Activated CD8-positive, alpha-beta memory T cell treated with anti-CD3 and anti-CD28 coated beads, Interleukin-2, amount 50 U/mL, for 1 hour (primary cell): Measurements from ENCODE around the gene KLHL26.

Experiments
- DNase-seq: peaks from one replicate; pipeline ENCODE4 v3.0.0-alpha.2; 2020; ENCODE audit errors: extremely low read depth

KLHL26 gene

DNA sequence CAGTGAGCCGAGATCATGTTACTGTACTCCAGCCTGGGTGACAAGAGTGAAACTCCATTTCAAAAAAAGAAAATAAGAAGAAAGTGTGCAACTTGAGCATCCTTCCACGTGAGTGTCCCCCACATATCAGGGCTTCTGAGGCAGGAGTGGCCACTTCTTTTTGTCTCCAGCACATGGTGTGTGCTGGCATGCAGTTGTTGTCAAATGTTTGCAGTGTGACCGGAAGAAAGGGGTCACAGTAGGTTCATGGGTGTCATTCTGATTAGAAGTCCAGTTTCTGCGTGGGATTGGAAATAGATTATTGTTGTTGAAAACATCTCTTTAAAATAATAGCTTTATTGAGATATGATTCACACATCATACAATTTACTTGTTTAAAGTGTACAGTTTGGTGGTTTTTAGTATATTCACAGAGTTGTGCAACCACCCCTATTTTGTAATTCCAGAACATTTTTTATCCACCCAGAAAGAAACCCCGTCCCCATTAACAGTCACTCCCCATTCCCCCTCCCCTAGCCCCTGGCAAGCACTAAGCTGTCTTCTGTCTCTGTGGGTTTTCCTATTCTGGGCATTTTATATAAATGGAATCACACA lies 48.9 kb downstream of the KLHL26 start:
- no peak for DNase-seq

DNA sequence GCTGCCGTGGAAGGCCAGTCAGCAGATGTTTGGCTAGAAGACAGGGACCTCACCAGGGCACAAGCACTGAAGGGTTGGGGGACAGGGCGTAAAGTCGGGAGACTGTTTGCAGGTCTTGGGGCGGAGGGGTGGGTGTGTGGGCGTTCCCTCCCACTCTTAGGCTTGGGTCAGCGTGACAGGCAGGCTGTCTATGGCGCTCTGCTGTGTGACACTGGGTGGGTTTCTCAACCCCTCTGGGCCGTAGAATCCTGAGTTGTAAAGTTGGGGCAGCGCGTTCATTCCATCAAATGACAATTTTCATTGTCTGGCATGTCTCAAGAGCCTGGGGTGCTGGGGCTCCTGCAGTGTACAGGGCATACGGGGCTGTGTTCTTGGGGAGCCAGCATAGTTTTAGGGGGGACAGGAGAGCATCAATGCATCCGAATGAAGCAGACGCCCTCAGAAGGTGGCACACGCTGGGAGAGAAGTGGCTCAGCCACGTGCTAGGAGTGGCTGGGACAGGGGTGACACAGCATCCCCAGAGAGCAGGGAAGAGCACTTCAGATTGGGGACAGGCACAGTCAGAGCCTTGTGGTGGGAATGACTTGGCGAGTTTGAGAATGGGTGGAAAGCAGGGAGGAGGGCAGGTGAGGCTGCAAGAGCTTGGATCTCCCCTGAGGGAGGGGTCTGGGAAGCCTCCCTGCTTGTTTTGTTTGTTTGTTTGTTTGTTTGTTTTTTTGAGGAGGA lies 51.1 kb downstream of the KLHL26 start:
- no peak for DNase-seq

DNA sequence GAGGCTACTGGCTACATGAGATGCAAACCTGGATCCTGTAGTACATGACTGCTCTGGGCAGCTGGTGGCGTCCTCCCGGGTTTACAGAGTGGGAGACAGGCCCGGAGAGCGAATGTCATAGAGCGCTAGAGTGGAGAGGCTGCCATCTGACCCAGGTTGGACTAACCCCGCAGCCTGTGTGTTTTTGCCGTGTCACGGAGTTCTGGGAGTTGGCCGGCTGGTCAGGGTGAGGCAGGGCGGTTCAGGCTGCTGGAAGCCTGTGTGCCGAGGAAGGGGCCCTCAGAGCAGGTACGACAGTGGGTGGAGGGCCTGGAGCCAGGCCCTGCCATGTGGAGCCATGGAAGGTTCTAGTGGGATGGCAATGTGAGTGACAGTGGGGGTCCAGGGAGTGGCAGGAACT lies 59.2 kb downstream of the KLHL26 start:
- no peak for DNase-seq

GRCh38 chr19:18697680-18698079 lies 60.9 kb downstream of the KLHL26 start:
- DNase-seq: no peak

GRCh38 chr19:18698321-18699167 lies 61.7 kb downstream of the KLHL26 start:
- DNase-seq: no peak

GRCh38 chr19:18699403-18700054 lies 62.7 kb downstream of the KLHL26 start:
- DNase-seq: no peak

GRCh38 chr19:18700501-18701249 lies 63.8 kb downstream of the KLHL26 start:
- DNase-seq: peak; percentile 19

DNA sequence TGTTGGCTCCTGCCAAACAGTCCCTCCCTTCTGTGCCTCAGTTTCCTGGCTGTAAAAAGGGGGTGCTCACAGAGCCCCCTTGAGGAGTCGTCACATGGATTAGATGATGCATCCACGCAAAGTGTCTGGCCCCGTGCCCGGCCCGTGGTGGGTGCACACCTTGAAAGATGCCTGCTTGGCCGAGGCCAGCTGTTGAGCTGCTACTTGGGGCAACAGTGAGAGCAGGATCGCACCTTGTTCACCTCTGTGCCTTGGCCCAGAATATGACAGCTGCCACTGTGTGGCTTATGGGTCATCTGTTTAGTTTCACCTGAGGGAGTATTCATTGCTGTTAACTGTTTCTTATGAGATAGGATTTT lies 64.4 kb downstream of the KLHL26 start:
- DNase-seq: no peak

- DNase-seq: no peak
These were observed 67.2 kb downstream of the KLHL26 start for GRCh38 chr19:18704054-18704453.

DNA sequence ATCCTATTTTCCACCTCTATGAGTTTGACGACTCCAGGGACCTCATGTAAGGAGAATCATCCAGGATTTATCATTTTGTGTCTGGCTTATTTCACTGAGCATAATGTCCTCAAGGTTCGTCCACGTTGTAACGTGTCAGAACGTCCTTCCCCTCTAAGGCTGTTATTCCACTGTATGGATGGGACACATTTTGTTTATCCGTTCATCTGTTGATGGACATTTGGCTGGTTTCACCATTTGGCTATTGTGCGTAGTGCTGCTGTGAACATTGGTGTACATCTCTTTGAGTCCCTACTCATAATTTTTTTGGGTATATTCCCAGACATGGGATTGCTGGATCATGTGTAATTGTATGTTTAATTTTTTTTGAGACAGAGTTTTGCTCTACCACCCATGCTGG lies 68.1 kb downstream of the KLHL26 start:
- no peak for DNase-seq

DNA sequence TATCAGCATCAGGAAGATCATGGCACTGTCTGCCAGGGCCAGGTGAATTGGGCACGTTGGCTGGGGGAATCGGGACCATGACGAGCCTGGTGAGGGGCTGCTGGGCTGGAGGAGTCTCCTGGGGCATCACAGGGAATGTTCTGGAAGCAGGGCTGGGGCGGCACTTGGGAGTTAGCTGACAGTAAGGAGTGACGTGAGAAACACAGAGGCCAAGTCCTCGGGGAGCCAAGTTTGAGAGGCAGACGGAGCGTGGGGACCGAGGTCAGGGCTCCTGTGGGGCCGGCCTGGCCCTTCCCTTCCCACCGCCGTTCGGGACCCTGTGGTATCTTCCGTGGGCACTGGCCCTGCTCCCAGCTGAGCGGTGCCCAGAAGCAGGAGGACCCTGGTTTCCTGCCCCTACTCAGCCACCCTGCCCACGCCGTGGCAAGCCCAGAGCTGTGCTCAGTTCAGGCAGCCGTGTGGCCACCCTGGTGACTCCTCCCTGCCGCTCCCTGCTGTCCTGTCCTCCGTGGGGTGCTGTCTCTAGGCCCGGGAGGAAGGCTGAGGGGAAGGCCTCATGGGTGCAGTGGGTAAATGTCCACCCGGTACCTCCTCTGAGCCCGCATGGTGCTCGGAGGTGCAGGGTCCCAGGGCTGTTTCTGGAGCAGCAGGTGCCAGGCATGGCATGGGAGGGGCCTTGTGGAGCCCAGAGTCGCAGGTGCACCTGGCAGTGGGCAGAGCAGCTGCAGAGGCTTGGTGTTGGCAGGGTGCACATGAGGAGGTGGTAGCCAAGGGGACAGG lies 71.8 kb downstream of the KLHL26 start:
- no peak for DNase-seq

GRCh38 chr19:18709546-18709945 lies 72.7 kb downstream of the KLHL26 start:
- no peak for DNase-seq

- no peak for DNase-seq
These were observed 73.4 kb downstream of the KLHL26 start for GRCh38 chr19:18710186-18710585.

- no peak for DNase-seq
These were observed 74.3 kb downstream of the KLHL26 start for GRCh38 chr19:18710996-18711751.

GRCh38 chr19:18711893-18712292 lies 75.1 kb downstream of the KLHL26 start:
- DNase-seq: no peak

- DNase-seq: no peak
These were observed 76.2 kb downstream of the KLHL26 start for GRCh38 chr19:18712981-18713380.

GRCh38 chr19:18713550-18714117 lies 76.8 kb downstream of the KLHL26 start:
- DNase-seq: no peak

DNA sequence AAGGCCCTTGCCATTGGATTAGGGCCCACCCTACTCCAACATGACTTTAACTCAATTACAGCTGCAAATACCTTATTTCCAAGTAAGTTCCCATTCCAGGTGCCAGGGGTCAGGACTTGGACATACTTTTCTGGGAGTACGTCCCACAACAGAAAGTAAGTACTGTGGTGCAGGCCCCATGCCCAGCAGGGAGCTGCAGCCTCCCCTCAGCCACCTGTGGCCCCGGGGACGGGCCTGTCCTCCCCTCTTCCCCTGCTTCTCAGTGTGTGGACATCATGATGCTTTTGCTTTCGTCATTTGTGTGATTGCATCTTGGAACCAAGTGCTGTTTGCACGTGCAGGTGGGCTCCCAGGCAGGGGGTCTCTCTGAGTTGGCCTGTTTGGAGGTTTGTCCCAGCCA lies 78.6 kb downstream of the KLHL26 start:
- no peak for DNase-seq

GRCh38 chr19:18716857-18717256 lies 80.0 kb downstream of the KLHL26 start:
- DNase-seq: no peak

GRCh38 chr19:18717601-18718000 lies 80.8 kb downstream of the KLHL26 start:
- no peak for DNase-seq
